Lower leg skin (tissue), 3 donors: ENCODE data around the gene UBE2J2.

Experiments used
- POLR2A ChIP-seq, 2 donors: fragments of 450-650 bp; IDR thresholded peaks; one replicate each; pipeline ENCODE4 v1.6.1; 2016 to 2017; ENCODE audit warnings: antibody characterized with exemption in 2 of 2, mild to moderate bottlenecking in 1 of 2, moderate library complexity in 1 of 2
- TF ChIP-seq, protein P1 (sequence below), 3 donors: fragments of 450-650 bp; IDR thresholded peaks; one replicate each; pipeline ENCODE4 v1.5.1; 2016; ENCODE audit warnings: antibody characterized with exemption in 3 of 3, mild to moderate bottlenecking in 3 of 3, moderate library complexity in 2 of 3

- TF ChIP-seq, protein P1, sequence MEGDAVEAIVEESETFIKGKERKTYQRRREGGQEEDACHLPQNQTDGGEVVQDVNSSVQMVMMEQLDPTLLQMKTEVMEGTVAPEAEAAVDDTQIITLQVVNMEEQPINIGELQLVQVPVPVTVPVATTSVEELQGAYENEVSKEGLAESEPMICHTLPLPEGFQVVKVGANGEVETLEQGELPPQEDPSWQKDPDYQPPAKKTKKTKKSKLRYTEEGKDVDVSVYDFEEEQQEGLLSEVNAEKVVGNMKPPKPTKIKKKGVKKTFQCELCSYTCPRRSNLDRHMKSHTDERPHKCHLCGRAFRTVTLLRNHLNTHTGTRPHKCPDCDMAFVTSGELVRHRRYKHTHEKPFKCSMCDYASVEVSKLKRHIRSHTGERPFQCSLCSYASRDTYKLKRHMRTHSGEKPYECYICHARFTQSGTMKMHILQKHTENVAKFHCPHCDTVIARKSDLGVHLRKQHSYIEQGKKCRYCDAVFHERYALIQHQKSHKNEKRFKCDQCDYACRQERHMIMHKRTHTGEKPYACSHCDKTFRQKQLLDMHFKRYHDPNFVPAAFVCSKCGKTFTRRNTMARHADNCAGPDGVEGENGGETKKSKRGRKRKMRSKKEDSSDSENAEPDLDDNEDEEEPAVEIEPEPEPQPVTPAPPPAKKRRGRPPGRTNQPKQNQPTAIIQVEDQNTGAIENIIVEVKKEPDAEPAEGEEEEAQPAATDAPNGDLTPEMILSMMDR (IDR thresholded peaks at IDR 0.05): no peak
- no peak for TF ChIP-seq POLR2A (IDR thresholded peaks at IDR 0.05)
Measured at GRCh38 chr1:1259119-1259488, 14.6 kb downstream of the UBE2J2 start.
